Suprapubic skin (tissue), 4 donors: Measurements from ENCODE around the gene MARCHF11. TPM values are rescaled to one million over a fixed set of nuclear protein-coding genes. Genes with fewer than 3 reads are reported as not detected.

ENCODE experiments used
- DNase-seq, 2 donors: peaks; one replicate each; pipeline ENCODE4 v3.0.0-alpha.2; 2019; ENCODE audit warnings: low spot score in 2 of 2
- H3K27ac ChIP-seq: fragments of 200-600 bp; sonication (generic); one replicate; pipeline ENCODE4 v1.5.1; 2019
- H3K27me3 ChIP-seq: fragments of 200-600 bp; sonication (generic); one replicate; pipeline ENCODE4 v1.5.1; 2019
- H3K36me3 ChIP-seq: fragments of 200-600 bp; sonication (generic); one replicate; pipeline ENCODE4 v1.5.1; 2019
- H3K4me1 ChIP-seq: fragments of 200-600 bp; sonication (generic); one replicate; pipeline ENCODE4 v1.5.1; 2019
- H3K4me3 ChIP-seq: fragments of 200-600 bp; sonication (generic); one replicate; pipeline ENCODE4 v1.5.1; 2019; ENCODE audit warnings: mild to moderate bottlenecking
- H3K9me3 ChIP-seq: fragments of 200-600 bp; sonication (generic); one replicate; pipeline ENCODE4 v1.5.1; 2019
- CTCF ChIP-seq, 2 donors: fragments of 200-600 bp in 1 of 2; fragments of 450-650 bp in 1 of 2; sonication (generic) in 1 of 2; IDR thresholded peaks; one replicate each; pipeline ENCODE4 v1.5.1; 2016 to 2019; ENCODE audit warnings: antibody characterized with exemption in 2 of 2, mild to moderate bottlenecking in 1 of 2, moderate library complexity in 1 of 2
- EP300 ChIP-seq: sonication (generic); formaldehyde crosslinking; IDR thresholded peaks from one replicate; pipeline ENCODE4 v1.6.1; 2017; ENCODE audit warnings: antibody characterized with exemption
- POLR2A ChIP-seq, 2 donors: fragments of 450-650 bp; IDR thresholded peaks; one replicate each; pipeline ENCODE4 v1.6.1; 2017; ENCODE audit warnings: antibody characterized with exemption in 2 of 2, mild to moderate bottlenecking in 2 of 2, moderate library complexity in 2 of 2
- POLR2AphosphoS5 ChIP-seq, 3 donors: sonication (generic); formaldehyde crosslinking; IDR thresholded peaks; one replicate each; pipeline ENCODE4 v1.6.1; 2017; ENCODE audit warnings: antibody characterized with exemption in 3 of 3
- WGBS: methylation state at CpG from one replicate; pipeline ENCODE4 v1.1.5; 2018; 5-methylcytosine and 5-hydroxymethylcytosine counted together
- total RNA-seq, 4 donors: library from RNA; depleted of rRNA; stranded (reverse); fragments of >200 nt; gene quantifications; one replicate each; pipeline ENCODE4 v1.1.0, GENCODE V29; 2016

Gene MARCHF11
- total RNA-seq, 4 donors from 2014 or later = not detected

GRCh38 chr5:16135003-16135402, 44.6 kb downstream of the MARCHF11 start:
- Histone ChIP-seq H3K9me3 (peaks cover 5% of the 10 kb centered on the region), H3K27ac (no peak overlapping the region), H3K4me3 (no peak overlapping the region), H3K27me3 (no peaks in the 10 kb centered on the region), H3K4me1 (no peaks in the 10 kb centered on the region), H3K36me3 (no peaks in the 10 kb centered on the region)
- TF ChIP-seq EP300 (no peak), POLR2A (IDR thresholded peaks at IDR 0.05) (no peak), CTCF (IDR thresholded peaks at IDR 0.05) (no peak), POLR2AphosphoS5 (IDR thresholded peaks at IDR 0.05) (no peak)
- WGBS = 57% methylated on average over 1 of the region's 1 CpG
- DNase-seq = no peak

- no peaks in the 10 kb centered on the region for H3K27me3 ChIP-seq
- H3K36me3 ChIP-seq = no peaks in the 10 kb centered on the region
- H3K4me1 ChIP-seq = no peaks in the 10 kb centered on the region
- no peak overlapping the region for H3K27ac ChIP-seq
- H3K9me3 ChIP-seq = peaks cover 5% of the 10 kb centered on the region
- DNase-seq = no peak
- TF ChIP-seq POLR2AphosphoS5 (IDR thresholded peaks at IDR 0.05) (no peak), POLR2A (IDR thresholded peaks at IDR 0.05) (no peak), EP300 (no peak), CTCF (IDR thresholded peaks at IDR 0.05) (no peak)
- 38% methylated on average over 3 of the region's 3 CpGs for WGBS
- H3K4me3 ChIP-seq = no peak overlapping the region
Measured at GRCh38 chr5:16134204-16134603, 45.4 kb downstream of the MARCHF11 start.

- TF ChIP-seq POLR2A (IDR thresholded peaks at IDR 0.05) (no peak), EP300 (no peak), POLR2AphosphoS5 (IDR thresholded peaks at IDR 0.05) (no peak), CTCF (IDR thresholded peaks at IDR 0.05) (no peak)
- Histone ChIP-seq H3K27me3 (no peaks in the 10 kb centered on the region), H3K9me3 (no peaks in the 10 kb centered on the region), H3K4me1 (no peaks in the 10 kb centered on the region), H3K4me3 (no peak overlapping the region), H3K36me3 (no peaks in the 10 kb centered on the region), H3K27ac (no peak overlapping the region)
- DNase-seq = no peak
- whole genome bisulfite sequencing = 89% methylated on average over 5 of the region's 5 CpGs
Measured at GRCh38 chr5:16131878-16132277, 47.7 kb downstream of the MARCHF11 start.

- H3K36me3 ChIP-seq = no peaks in the 10 kb centered on the region
- H3K27me3 ChIP-seq = no peaks in the 10 kb centered on the region
- TF ChIP-seq CTCF (IDR thresholded peaks at IDR 0.05) = no peak
- TF ChIP-seq POLR2A (IDR thresholded peaks at IDR 0.05) = no peak
- TF ChIP-seq POLR2AphosphoS5 (IDR thresholded peaks at IDR 0.05) = no peak
- no peak for TF ChIP-seq EP300
- no peak overlapping the region for H3K4me3 ChIP-seq
- no peaks in the 10 kb centered on the region for H3K9me3 ChIP-seq
- no peak for DNase-seq
- WGBS = 53% methylated on average over 5 of the region's 5 CpGs
- H3K27ac ChIP-seq = no peak overlapping the region
- no peaks in the 10 kb centered on the region for H3K4me1 ChIP-seq
Measured at GRCh38 chr5:16128944-16129343, 50.6 kb downstream of the MARCHF11 start.

GRCh38 chr5:16127865-16128544, 51.6 kb downstream of the MARCHF11 start:
- H3K9me3 ChIP-seq = no peaks in the 10 kb centered on the region
- H3K4me3 ChIP-seq = no peak overlapping the region
- DNase-seq = no peak
- 68% methylated on average over 4 of the region's 4 CpGs for WGBS
- no peaks in the 10 kb centered on the region for H3K36me3 ChIP-seq
- no peaks in the 10 kb centered on the region for H3K27me3 ChIP-seq
- no peak overlapping the region for H3K27ac ChIP-seq
- no peak for TF ChIP-seq POLR2AphosphoS5 (IDR thresholded peaks at IDR 0.05)
- no peak for TF ChIP-seq EP300
- TF ChIP-seq POLR2A (IDR thresholded peaks at IDR 0.05) = no peak
- TF ChIP-seq CTCF (IDR thresholded peaks at IDR 0.05) = no peak
- no peaks in the 10 kb centered on the region for H3K4me1 ChIP-seq
